Peyer's patch (tissue), 4 donors: ENCODE data around the gene ADAP1. TPM values are rescaled to one million over a fixed set of nuclear protein-coding genes. Genes with fewer than 3 reads are reported as not detected.

Experiments
- DNase-seq, 3 donors: peaks; one replicate each; pipeline ENCODE4 v3.0.0-alpha.2; 2017 to 2019
- H3K27ac ChIP-seq, 4 donors: fragments of 200-600 bp; sonication (generic); one replicate each; pipeline ENCODE4 v1.5.1; 2016 to 2019
- H3K27me3 ChIP-seq, 2 donors: fragments of 200-600 bp; sonication (generic); one replicate each; pipeline ENCODE4 v1.5.1; 2019
- H3K36me3 ChIP-seq, 3 donors: fragments of 200-600 bp; sonication (generic); one replicate each; pipeline ENCODE4 v1.5.1; 2016 to 2019
- H3K4me1 ChIP-seq, 4 donors: fragments of 200-600 bp; sonication (generic); one replicate each; pipeline ENCODE4 v1.5.1; 2016 to 2019
- H3K4me3 ChIP-seq, 4 donors: fragments of 200-600 bp; sonication (generic); 1 replicate in 3 of 4; 2 replicates in 1 of 4; pipeline ENCODE4 v1.5.1; 2016 to 2019; ENCODE audit warnings: mild to moderate bottlenecking in 1 of 4
- H3K9me3 ChIP-seq, 4 donors: fragments of 200-600 bp; sonication (generic); one replicate each; pipeline ENCODE4 v1.5.1; 2016 to 2019; ENCODE audit warnings: mild to moderate bottlenecking in 1 of 4
- CTCF ChIP-seq, 6 experiments: fragments of 450-650 bp in 4 of 6; fragments of 200-600 bp in 2 of 6; sonication (generic) in 1 of 6; IDR thresholded peaks; one replicate each; pipeline ENCODE4 v1.5.1; 2017 to 2019; ENCODE audit warnings: antibody characterized with exemption in 6 of 6, mild to moderate bottlenecking in 3 of 6, moderate library complexity in 1 of 6
- POLR2A ChIP-seq, 2 donors: fragments of 450-650 bp; IDR thresholded peaks; one replicate each; pipeline ENCODE4 v1.5.1; 2017; ENCODE audit warnings: antibody characterized with exemption in 2 of 2, mild to moderate bottlenecking in 2 of 2, moderate library complexity in 2 of 2
- total RNA-seq, 4 donors: library from RNA; depleted of rRNA; stranded (reverse); fragments of >200 nt; gene quantifications; one replicate each; pipeline ENCODE4 v1.1.0, GENCODE V29; 2016

Gene ADAP1
- total RNA-seq, 4 donors from 2014 or later = 102 to 146 (median 133) TPM

- Histone ChIP-seq H3K27me3 (no peaks in the 10 kb centered on the region), H3K36me3 (no peaks in the 10 kb centered on the region), H3K4me1 (peaks cover 0 to 66% (median 11%) of the 10 kb centered on the region in 4 donors), H3K9me3 (no peaks in the 10 kb centered on the region), H3K4me3 (no peak overlapping the region), H3K27ac (peak overlapping the region in 3 of 4 donors; percentile 56 to 91 (median 71))
- peak in 2 of 3 donors; percentile 92 to 94 for DNase-seq
- TF ChIP-seq POLR2A (IDR thresholded peaks at IDR 0.05) (peak in 1 of 2 donors; percentile 70), CTCF (IDR thresholded peaks at IDR 0.05) (peak in 3 of 6 experiments; percentile 41 to 64 (median 51))
These were observed 40.6 kb downstream of the ADAP1 start for GRCh38 chr7:913736-914520.

- H3K27ac ChIP-seq = no peak overlapping the region
- H3K4me3 ChIP-seq = no peak overlapping the region
- no peaks in the 10 kb centered on the region for H3K27me3 ChIP-seq
- DNase-seq = no peak
- no peaks in the 10 kb centered on the region for H3K9me3 ChIP-seq
- peaks cover 0 to 8% (median 0%) of the 10 kb centered on the region in 3 donors for H3K36me3 ChIP-seq
- H3K4me1 ChIP-seq = peaks cover 0 to 69% (median 14%) of the 10 kb centered on the region in 4 donors
- TF ChIP-seq POLR2A (IDR thresholded peaks at IDR 0.05) (no peak), CTCF (IDR thresholded peaks at IDR 0.05) (no peak)
These were observed 42.5 kb downstream of the ADAP1 start for GRCh38 chr7:911791-912480.

DNA sequence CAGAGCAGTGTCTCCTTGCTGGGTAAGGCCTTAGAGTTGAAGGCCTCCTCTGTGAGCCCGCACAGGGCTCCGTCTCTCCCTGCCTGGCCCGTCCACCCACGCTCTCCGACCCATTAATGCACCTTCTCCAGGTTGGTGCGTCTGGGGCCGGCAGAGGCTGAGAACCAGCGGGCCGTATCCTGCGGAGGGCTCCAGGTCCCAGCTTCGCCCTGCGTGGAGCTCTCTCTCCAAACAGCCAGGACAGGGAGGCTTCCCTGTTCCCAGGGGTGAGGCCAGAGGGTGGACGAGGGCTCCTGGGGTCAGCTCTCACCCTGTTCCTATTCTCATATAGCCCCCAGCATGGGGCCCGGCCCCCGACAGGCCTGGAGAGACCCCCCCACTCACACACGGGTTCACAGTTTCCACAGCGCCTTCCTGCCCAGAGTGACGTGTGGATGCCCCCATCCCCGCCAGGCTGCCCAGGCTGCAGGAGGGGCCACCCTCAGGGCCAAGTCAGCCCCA, 43.5 kb downstream of the ADAP1 start:
- Histone ChIP-seq H3K27me3 (no peaks in the 10 kb centered on the region), H3K36me3 (peaks cover 0 to 8% (median 0%) of the 10 kb centered on the region in 3 donors), H3K4me3 (no peak overlapping the region), H3K27ac (no peak overlapping the region), H3K4me1 (peaks cover 0 to 61% (median 14%) of the 10 kb centered on the region in 4 donors), H3K9me3 (no peaks in the 10 kb centered on the region)
- TF ChIP-seq CTCF (IDR thresholded peaks at IDR 0.05) (no peak), POLR2A (IDR thresholded peaks at IDR 0.05) (no peak)
- DNase-seq = no peak

DNA sequence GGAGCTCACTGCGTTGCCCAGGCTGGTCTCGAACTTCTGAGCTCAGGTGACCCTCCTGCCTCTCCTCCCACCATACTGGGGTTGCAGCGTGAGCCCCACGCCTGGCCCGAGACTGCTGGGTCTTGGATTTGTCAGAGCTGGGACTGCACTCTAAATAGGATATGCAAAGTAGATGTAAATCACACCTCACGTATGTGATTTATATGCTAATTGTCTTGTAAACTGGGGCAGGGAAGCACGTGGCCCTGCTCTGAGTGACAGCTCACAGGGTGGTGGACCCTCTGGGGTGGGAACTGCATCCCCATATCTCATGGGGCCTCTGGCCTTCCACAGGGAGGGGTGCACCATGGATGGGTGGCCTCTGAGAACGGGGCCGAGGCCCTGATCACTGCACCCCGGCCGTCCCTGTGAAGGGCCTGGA, 44.0 kb downstream of the ADAP1 start:
- Histone ChIP-seq H3K4me3 (peak overlapping the region in 1 of 4 donors; percentile 41), H3K27me3 (no peaks in the 10 kb centered on the region), H3K27ac (peak overlapping the region in 3 of 4 donors; percentile 30 to 70 (median 55)), H3K4me1 (peaks cover 0 to 55% (median 14%) of the 10 kb centered on the region in 4 donors), H3K9me3 (no peaks in the 10 kb centered on the region), H3K36me3 (peaks cover 0 to 8% (median 0%) of the 10 kb centered on the region in 3 donors)
- no peak for DNase-seq
- TF ChIP-seq POLR2A (IDR thresholded peaks at IDR 0.05) = no peak
- TF ChIP-seq CTCF (IDR thresholded peaks at IDR 0.05) = no peak

DNA sequence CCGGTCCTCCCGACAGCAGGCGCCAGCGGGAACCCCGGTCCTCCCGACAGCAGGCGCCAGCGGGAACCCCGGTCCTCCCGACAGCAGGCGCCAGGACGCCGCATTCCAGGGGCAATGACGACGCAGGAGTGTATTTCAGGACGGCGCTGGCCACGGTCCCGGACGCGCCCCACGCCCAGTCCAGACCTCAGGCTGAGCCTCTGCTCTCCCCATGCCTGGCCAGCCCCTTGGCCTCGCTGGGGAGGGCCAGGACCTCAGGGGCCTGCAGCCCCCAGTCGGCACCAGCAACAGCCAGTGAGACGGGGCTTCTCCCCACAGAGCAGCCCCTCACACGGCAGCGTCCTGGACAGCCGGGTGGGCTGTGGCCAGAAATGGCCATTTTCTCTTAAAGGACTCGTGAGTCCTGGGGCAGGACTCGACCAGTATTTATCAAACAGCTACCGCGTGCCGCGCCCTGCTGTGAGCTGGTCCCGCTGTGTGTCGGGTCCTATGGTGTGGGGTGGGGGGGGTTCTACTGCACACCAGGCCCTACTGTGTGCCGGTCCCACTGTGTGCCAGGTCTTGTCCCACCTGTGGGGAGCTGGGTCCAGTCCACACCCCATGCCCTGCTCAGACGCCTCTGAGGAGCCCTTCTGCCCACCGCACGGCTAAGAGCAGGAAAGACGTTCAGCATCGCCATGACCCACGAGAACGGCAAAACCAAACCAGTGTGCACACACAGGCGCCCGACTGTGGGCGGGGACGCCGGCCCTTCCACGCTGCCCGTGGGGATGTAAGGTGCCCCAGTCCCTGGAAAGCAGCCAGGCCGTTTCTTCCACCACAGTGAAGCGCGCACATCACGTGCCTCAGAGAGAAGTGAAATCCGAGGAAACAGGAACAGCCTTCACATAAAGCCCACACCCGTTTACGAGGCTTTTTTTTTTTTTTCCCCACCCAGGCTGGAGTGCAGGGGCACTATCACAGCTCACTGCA, 44.8 kb downstream of the ADAP1 start:
- Histone ChIP-seq H3K9me3 (no peaks in the 10 kb centered on the region), H3K4me3 (peak overlapping the region; percentile 17 to 41 (median 38)), H3K4me1 (peaks cover 0 to 47% (median 11%) of the 10 kb centered on the region in 4 donors), H3K27me3 (no peaks in the 10 kb centered on the region), H3K36me3 (peaks cover 0 to 11% (median 0%) of the 10 kb centered on the region in 3 donors), H3K27ac (peak overlapping the region in 3 of 4 donors; percentile 52 to 70 (median 55))
- no peak for TF ChIP-seq POLR2A (IDR thresholded peaks at IDR 0.05)
- TF ChIP-seq CTCF (IDR thresholded peaks at IDR 0.05) = no peak
- peak; percentile 73 to 83 (median 80) for DNase-seq
